ENCODE data around the gene KLHL5. TPM values are rescaled to one million over a fixed set of nuclear protein-coding genes. Genes with fewer than 3 reads are reported as not detected.

KLHL5 gene, protein sequence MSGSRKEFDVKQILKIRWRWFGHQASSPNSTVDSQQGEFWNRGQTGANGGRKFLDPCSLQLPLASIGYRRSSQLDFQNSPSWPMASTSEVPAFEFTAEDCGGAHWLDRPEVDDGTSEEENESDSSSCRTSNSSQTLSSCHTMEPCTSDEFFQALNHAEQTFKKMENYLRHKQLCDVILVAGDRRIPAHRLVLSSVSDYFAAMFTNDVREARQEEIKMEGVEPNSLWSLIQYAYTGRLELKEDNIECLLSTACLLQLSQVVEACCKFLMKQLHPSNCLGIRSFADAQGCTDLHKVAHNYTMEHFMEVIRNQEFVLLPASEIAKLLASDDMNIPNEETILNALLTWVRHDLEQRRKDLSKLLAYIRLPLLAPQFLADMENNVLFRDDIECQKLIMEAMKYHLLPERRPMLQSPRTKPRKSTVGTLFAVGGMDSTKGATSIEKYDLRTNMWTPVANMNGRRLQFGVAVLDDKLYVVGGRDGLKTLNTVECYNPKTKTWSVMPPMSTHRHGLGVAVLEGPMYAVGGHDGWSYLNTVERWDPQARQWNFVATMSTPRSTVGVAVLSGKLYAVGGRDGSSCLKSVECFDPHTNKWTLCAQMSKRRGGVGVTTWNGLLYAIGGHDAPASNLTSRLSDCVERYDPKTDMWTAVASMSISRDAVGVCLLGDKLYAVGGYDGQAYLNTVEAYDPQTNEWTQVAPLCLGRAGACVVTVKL
- total RNA-seq = 10 to 100 TPM; 13.5 to 27.3 (median 21.3) TPM

DNA sequence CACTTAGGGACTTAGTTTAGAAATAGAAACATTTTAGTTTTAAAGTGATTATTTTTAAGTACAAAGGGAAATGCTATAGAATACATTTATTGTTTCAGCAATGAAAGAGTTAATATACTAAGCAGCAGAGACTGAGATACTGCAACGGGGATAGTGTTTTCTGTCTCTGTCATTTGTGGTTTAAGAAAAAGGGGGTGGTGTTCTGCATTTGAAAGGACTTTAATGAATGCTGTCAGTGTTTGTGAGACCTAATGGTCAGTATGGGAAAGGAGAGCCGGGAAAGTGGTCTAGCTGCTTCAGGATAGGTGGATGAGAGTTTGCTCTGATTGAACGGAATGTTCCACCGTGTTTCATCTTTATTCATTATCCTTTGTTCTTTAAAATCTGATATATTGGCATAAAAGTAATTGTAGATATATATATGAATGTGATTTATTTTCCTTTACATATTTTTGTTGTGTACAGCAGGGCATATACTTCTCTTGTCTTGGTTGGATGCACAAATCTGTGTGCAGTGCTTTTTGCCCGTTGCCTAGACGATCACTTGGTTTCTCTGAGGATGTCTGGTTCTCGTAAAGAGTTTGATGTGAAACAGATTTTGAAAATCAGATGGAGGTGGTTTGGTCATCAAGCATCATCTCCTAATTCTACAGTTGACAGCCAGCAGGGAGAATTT lies at the start of gene KLHL5:
Gene KLHL5, plus strand, starts transcription at position 139 of the 676 bp plus-strand sequence. Its CDS starts 421 bp downstream, at position 560.
- 52 to 69% methylated on average over 7 of the region's 7 CpGs for WGBS, 2 donors (ENCODE audit: low coverage in 1 of 2)
- no peak for DNase-seq
- in situ Hi-C loops (cut with MboI; ENCODE audit: low pct_ligation_motif_present in 1 of 4, low pct_unique_long_range_greater_than_20kb in 1 of 4, low sequenced_read_pairs in 3 of 4) (no loop called here), intact Hi-C loops (cut with DNase I; ENCODE audit: low total_unique reads) (no loop called here)
- H3K4me1 ChIP-seq = peaks cover 0 to 4% (median 0%) of the 10 kb centered on the region in 4 donors
- H3K36me3 ChIP-seq = no peaks in the 10 kb centered on the region
- no peaks in the 10 kb centered on the region for H3K9me3 ChIP-seq
- H3K27me3 ChIP-seq = no peaks in the 10 kb centered on the region
- no peak within 1 kb of the TSS for H3K4me3 ChIP-seq
- TF ChIP-seq, protein P1, sequence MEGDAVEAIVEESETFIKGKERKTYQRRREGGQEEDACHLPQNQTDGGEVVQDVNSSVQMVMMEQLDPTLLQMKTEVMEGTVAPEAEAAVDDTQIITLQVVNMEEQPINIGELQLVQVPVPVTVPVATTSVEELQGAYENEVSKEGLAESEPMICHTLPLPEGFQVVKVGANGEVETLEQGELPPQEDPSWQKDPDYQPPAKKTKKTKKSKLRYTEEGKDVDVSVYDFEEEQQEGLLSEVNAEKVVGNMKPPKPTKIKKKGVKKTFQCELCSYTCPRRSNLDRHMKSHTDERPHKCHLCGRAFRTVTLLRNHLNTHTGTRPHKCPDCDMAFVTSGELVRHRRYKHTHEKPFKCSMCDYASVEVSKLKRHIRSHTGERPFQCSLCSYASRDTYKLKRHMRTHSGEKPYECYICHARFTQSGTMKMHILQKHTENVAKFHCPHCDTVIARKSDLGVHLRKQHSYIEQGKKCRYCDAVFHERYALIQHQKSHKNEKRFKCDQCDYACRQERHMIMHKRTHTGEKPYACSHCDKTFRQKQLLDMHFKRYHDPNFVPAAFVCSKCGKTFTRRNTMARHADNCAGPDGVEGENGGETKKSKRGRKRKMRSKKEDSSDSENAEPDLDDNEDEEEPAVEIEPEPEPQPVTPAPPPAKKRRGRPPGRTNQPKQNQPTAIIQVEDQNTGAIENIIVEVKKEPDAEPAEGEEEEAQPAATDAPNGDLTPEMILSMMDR (IDR thresholded peaks at IDR 0.05) = no peak
- no peak for TF ChIP-seq POLR2AphosphoS5 (IDR thresholded peaks at IDR 0.05)
- no peak for TF ChIP-seq POLR2A (IDR thresholded peaks at IDR 0.05)
- no peak for TF ChIP-seq EP300 (IDR thresholded peaks at IDR 0.05; ENCODE audit: low read depth)
- H3K27ac ChIP-seq = no peak within 1 kb of the TSS

DNA sequence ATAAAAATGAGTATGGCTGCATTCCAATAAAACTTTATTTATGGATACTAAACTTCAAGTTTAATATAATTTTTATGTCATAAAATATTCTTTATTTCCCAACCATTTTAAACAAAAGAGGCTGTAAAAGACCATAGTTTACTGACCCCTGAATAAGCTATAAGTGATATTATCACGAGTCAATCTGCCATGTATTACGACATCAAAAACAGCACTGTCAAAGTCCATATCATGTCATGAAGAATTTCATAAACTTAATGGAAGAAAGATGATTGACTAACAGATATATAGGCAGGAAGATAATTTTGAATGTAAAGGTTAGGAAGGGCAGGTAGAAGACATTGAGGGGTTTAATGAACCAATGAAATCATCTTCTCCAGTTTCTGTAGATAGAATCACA lies 48.0 kb upstream of the KLHL5 start:
- no peak for DNase-seq
- no peak for TF ChIP-seq POLR2AphosphoS5 (IDR thresholded peaks at IDR 0.05)
- TF ChIP-seq, protein P1 (IDR thresholded peaks at IDR 0.05) = no peak
- no peak for TF ChIP-seq POLR2A (IDR thresholded peaks at IDR 0.05)
- no peak for TF ChIP-seq EP300 (IDR thresholded peaks at IDR 0.05; ENCODE audit: low read depth)
- WGBS, 2 donors (ENCODE audit: low coverage in 1 of 2) = 62 to 67% methylated on average over 2 of the region's 2 CpGs
- no peaks in the 10 kb centered on the region for H3K4me1 ChIP-seq
- no peak overlapping the region for H3K4me3 ChIP-seq
- H3K27me3 ChIP-seq = no peaks in the 10 kb centered on the region
- in situ Hi-C loops (cut with MboI; ENCODE audit: low pct_ligation_motif_present in 1 of 4, low pct_unique_long_range_greater_than_20kb in 1 of 4, low sequenced_read_pairs in 3 of 4) (no loop called here), intact Hi-C loops (cut with DNase I; ENCODE audit: low total_unique reads) (no loop called here)
- no peaks in the 10 kb centered on the region for H3K9me3 ChIP-seq
- H3K27ac ChIP-seq = no peak overlapping the region
- H3K36me3 ChIP-seq = no peaks in the 10 kb centered on the region

DNA sequence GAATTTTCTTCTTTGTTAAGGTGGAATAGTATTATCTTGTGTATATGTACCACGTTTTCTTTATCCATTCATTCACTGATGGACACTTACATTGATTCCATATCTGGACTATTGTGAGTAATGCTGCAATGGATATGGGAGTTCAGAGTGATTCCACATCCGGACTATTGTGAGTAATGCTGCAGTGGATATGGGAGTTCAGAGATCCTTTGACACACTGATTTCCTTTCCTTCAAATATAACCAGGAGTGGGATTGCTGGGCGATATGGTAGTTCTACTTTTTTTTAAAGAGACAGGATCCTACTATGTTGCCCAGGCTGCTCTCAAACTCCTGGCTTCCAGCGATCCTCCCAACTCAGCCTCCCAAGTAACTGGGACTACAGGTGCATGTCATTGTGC lies 41.9 kb upstream of the KLHL5 start:
- Histone ChIP-seq H3K4me3 (no peak overlapping the region), H3K9me3 (no peaks in the 10 kb centered on the region), H3K4me1 (no peaks in the 10 kb centered on the region), H3K27ac (no peak overlapping the region), H3K36me3 (no peaks in the 10 kb centered on the region), H3K27me3 (no peaks in the 10 kb centered on the region)
- in situ Hi-C loops (cut with MboI; ENCODE audit: low pct_ligation_motif_present in 1 of 4, low pct_unique_long_range_greater_than_20kb in 1 of 4, low sequenced_read_pairs in 3 of 4) (no loop called here), intact Hi-C loops (cut with DNase I; ENCODE audit: low total_unique reads) (no loop called here)
- no peak for TF ChIP-seq POLR2AphosphoS5 (IDR thresholded peaks at IDR 0.05)
- TF ChIP-seq, protein P1 (IDR thresholded peaks at IDR 0.05) = no peak
- TF ChIP-seq EP300 (IDR thresholded peaks at IDR 0.05; ENCODE audit: low read depth) = no peak
- TF ChIP-seq POLR2A (IDR thresholded peaks at IDR 0.05) = no peak
- DNase-seq = no peak
- 87 to 92% methylated on average over 4 of the region's 4 CpGs for WGBS, 2 donors (ENCODE audit: low coverage in 1 of 2)

DNA sequence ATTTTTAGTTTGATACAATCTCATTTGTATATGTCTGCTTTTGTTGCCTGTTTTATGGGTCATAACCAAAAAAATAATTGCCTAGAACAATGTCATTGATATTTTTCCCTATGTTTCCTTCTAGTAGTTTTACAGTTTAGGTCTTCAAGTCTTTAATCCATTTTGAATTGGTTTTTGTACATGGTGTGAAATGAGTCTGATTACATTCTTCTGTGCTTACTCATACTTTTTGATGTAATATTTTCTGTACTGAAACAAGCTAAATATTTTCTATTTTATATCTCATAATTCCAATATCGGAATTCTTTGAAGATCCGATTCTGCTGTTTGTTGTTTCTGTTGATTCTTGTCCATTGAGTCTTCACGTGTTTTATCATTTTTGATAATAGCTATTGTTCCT lies 40.4 kb upstream of the KLHL5 start:
- Histone ChIP-seq H3K4me1 (no peaks in the 10 kb centered on the region), H3K27ac (no peak overlapping the region), H3K9me3 (no peaks in the 10 kb centered on the region), H3K36me3 (no peaks in the 10 kb centered on the region), H3K4me3 (no peak overlapping the region), H3K27me3 (no peaks in the 10 kb centered on the region)
- intact Hi-C loops (cut with DNase I; ENCODE audit: low total_unique reads) (no loop called here), in situ Hi-C loops (cut with MboI; ENCODE audit: low pct_ligation_motif_present in 1 of 4, low pct_unique_long_range_greater_than_20kb in 1 of 4, low sequenced_read_pairs in 3 of 4) (no loop called here)
- 95 to 100% methylated on average over 3 of the region's 3 CpGs for WGBS, 2 donors (ENCODE audit: low coverage in 1 of 2)
- DNase-seq = no peak
- no peak for TF ChIP-seq EP300 (IDR thresholded peaks at IDR 0.05; ENCODE audit: low read depth)
- no peak for TF ChIP-seq POLR2AphosphoS5 (IDR thresholded peaks at IDR 0.05)
- TF ChIP-seq POLR2A (IDR thresholded peaks at IDR 0.05) = no peak

Measured in transverse colon (tissue), 4 donors.